NCI-H1436 (cell line): ENCODE results near the gene IRAK4.

ENCODE experiments used
- DNase-seq: peaks from one replicate; lab custom pipeline; 2025; lab: John Stamatoyannopoulos, UW

Gene IRAK4

DNA sequence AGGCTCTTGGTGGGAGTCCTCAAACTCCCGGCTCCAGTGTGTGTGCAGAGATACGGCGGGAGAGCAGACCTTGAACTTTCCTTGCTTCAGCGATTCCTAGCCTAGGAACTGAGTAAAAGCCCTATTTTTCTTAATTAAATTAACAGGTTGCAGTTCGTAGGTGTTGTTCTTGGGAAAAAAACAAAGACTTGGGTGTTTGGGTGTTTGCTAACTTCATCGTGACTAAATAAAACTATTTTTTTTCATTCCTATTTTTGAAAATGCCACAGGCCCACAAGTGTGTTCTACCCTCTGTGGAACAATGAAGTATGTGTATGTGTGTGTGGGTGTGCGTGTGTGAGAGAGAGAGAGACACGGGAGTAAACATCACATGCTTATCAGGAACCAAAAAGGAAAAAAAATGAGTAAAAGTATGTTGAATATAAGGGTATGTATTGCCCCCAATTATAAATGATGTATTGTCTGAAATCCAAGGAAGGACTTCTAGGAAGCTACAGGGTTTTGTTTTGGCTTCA lies 77.8 kb downstream of the IRAK4 start:
- DNase-seq: no peak
